Activated CD8-positive, alpha-beta memory T cell treated with anti-CD3 and anti-CD28 coated beads, Interleukin-2, amount 50 U/mL, for 24 hours (primary cell): ENCODE results near the gene ADAMTS19.
"Not testable (repeated sequence)": the region's sequence is repeated elsewhere in the genome, so short reads cannot be mapped to it uniquely, and the experiment has no call there.

ENCODE experiments used
- DNase-seq: peaks from one replicate; pipeline ENCODE4 v3.0.0-alpha.2; 2020; ENCODE audit errors: extremely low read depth

The ADAMTS19 gene

DNA sequence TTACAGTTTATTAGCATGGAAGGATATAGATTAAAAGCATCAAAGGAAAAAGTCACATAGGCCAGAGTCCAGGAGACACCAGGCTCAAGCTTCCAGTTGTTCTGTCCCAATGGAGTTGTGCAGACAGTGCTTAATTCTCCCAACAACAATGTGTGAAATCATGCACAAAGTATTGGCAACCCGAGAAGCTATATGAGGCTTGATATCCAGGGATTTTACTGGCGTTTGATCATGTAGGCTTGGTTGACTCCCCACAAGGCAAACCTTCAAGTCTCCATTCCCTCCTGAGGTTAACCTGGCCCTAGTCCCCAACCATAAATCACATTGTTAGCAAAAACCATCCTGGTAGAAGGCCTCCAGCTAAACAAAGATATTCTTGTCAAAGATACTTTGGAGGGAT lies 141.5 kb downstream of the ADAMTS19 start:
- no peak for DNase-seq

DNA sequence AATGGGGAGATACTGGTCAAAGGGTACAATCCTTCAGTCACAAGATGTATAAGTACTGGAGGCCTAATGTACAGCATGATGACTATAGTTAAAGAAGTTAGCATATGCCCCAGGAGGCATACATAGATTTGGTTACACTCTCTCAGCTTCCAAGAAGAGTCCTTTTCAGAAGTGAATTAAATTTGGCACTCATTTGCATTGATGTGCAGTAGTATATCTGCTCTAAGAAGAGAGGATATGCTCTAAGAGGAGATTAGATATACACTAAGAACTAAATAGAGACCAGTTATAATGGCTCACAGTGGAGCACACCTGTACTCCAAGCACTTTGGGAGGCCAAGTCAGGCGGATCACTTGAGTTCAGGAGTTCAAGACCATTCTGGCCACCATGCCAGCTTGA lies 148.3 kb downstream of the ADAMTS19 start:
- no peak for DNase-seq

DNA sequence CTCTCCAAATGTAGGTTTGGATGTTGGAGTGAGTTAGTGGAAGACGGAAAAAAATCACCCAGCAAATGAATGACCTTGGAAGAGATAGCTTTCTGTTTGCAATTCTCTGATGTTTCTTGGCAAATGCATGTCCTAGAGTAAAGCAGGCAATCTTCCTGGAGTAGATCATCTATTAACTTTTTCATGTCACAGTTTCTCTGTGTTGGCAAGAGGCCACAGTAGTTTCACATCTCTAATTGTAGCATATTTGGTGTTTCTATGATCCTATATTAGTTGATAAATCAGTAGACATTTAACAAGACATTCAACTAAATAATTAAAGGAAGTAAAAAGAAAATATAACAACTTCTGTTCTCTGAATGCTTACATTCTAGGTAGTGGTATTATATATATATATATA lies 149.6 kb downstream of the ADAMTS19 start:
- no peak for DNase-seq

DNA sequence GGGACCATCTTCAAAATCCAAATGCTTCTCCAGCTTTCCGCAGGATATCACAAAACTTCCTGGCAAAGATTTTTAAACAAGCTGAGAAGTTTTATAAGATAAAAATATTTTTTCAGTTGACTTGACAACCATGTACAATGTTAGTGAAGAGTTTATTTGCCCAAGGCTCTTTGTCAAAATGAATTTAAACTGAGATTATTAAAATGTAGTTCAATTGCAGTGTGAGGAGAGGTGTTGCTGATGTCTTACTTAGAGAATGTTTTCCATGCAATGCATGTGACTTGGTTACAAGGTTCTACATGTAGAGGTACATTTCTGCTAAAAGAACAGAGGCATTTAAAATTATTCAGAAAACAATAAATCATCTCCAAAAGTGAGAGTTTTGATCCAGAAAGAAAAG lies 156.4 kb downstream of the ADAMTS19 start:
- no peak for DNase-seq

DNA sequence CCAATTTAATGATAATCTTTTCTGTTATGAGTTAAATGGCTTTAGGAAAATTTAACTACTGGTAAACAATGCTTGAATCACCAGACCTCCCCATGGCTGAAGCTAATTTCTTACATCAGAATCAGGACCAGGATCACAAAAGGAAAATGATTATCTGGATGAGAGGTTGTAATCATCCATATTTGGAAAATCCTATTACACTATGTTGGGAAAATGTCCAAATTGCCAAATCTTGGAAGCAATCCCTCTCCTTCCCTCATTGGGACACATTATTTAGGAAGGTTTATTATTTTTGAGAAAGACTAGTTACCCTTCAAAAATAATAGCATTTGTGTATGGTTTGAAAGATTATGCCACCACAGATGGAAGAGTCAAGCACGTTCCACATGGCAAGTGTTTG lies 157.1 kb downstream of the ADAMTS19 start:
- no peak for DNase-seq

DNA sequence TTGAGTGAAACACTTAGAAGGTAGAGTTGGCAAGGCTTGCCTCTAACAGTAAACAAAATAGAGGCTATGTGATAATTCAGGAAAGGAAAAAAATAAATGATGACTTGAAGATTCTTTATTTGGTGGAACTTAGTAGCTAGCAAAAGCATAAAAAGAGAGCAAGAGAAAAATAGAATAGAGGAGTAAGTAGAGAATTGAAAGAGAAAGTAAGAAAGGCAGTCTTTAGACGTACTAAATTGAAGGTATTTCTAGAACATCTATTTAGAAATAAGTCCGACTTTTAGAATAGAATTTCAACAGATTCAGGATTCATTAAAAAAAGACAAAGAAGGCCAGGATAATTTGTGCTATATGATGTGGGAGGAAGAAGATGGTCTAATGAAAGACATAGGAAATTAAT lies 159.7 kb downstream of the ADAMTS19 start:
- DNase-seq = no peak

DNA sequence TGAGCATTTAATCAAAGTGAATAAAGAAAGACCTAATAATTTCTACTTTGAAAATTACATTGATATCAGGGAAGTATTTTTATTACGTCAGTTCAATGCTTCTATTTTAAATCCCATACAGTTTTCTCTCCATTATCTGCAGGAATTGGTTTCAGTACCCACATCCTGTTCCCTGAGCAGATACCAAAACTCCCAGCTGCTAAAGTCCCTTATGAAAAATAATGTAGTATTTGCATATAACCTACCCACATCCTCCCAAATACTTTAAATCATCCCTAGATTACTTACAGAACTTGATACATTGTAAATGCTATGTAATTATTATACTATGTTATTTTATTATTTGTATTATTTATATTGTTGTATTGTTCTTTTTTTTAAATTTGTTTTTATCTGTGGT lies 162.4 kb downstream of the ADAMTS19 start:
- DNase-seq = no peak

DNA sequence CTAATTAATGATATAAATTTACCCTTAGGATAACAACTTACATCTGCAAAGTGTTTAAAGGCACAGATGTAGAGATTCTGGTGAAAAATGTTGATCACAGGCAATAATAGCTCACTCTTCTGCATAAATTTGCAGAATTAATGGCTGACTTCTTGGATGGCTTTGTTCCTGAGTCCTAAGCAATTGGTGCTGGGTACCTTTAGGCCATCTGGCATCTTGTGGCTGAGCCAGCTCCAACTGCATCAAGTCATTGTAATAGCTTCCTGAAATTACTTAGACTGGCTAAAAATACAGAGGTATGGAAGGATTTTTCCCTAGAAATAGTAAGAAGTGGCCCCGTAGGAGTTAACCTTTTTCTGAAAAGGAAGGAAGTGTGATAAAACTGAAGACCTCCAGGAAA lies 169.5 kb downstream of the ADAMTS19 start:
- no peak for DNase-seq

DNA sequence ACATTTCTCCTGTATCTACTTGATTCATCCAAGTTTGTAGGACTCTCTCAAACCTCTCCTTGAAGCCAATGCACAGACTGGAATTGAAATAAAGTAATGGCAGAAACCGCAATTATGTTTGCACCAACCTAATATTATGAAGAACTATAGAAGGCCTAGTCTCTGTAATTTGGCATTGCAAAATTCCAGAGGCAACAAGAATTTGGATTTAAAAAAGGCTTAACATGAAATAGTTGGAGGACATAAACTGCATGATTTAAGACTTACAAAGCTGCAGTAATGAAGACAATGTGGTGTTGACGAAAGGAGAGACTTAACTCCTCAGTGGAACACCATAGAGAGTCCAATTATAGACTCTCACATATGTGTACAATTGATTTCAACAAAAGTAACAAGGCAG lies 170.0 kb downstream of the ADAMTS19 start:
- DNase-seq = no peak

DNA sequence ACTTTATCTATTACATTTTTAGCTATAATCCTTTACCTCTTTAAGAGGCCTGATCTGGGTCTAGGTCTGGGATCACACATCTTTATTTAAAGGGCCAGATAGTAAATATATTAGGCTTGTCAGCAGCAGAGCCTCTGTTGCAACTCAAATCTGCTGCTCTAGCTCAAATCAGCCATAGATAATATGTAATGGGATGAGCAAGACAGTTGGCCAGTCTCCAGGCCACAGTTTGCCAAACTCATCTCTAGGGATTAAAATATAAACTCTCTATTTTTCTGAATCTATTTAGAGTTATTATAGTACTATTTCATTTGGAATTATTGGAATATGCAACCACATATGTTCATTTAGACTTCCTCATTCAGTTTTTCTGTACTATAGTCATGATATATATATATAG lies 171.9 kb downstream of the ADAMTS19 start:
- no peak for DNase-seq

DNA sequence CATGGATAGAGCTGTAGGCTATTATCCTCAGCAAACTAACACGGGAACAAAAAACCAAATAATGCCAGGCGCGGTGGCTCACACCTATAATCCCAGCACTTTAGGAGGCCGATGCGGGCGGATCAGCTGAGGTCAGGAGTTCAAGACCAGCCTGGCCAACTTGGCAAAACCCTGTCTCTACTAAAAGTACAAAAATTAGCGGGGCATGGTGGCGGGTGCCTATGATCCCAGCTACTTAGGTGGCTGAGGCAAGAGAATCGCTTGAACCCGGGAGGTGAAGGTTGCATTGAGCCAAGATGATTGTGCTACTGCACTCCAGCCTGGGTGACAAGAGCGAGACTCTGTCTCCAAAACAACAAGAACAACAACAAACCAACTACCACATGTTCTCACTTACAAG lies 177.4 kb downstream of the ADAMTS19 start:
- DNase-seq = not testable (repeated sequence)

DNA sequence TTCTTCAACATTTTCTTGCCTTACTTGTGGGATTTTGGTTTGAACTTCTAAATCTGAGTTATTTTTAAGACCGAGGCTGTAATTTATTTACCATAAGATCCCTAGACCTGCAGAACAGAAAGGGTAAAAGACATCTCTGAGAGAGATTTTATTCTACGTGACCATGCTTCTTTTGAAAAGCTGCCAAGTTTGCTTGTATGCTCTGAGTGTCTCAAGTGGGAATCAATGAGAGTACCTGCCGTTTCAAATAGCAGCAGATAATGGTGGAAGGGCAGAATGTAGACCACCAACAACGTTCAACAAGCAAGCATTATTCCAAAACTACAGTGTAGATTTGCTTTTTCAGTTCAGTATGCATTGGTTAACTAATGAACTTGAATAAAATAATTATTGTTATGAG lies 179.2 kb downstream of the ADAMTS19 start:
- DNase-seq = no peak

DNA sequence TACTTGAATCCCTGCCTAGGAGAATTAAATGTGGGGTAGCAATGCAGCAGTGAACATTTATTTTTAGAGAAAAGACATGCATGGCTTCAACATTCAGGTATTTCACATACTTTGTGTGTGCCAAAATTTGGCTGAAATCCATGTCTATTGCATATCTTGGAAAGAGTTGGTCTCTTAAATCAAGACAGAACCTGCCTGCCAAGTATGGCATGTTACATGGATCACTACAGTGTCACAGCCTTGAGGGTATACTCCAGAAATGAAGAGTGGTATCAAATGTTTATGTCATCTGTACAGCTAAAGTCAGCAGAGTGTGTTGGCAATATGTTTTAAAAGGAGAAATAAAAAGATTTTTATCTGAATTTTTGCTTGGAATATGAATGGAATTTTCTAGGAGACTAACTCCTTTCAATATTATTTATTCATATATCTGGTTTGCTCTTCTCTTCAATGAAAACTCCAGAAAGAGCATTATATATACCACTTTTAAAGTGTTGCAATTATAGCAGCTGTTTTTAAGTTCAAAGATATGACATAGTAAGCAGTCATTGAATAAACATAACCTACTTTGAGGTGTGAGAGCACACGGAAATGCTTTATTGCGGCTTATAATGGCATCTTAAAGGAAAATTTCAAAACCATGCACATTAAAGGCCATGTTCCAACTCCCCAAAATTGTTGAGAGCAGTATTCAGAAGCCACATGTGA lies 192.4 kb downstream of the ADAMTS19 start:
- DNase-seq = no peak

DNA sequence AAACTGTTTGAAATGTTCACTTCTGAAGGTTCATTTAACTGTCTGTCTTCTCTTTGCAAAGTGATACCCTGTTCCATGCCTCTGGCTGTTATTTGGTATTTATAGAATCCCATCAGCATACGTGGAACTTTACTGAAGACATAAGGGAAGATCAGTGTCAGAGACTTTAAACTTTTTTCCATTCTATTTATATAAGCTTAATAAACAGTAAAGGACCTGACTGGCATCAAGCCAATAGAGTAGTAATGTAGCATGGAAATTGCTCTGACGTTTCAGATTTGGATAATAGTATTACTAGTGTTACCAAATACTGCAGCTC lies 192.9 kb downstream of the ADAMTS19 start:
- no peak for DNase-seq

DNA sequence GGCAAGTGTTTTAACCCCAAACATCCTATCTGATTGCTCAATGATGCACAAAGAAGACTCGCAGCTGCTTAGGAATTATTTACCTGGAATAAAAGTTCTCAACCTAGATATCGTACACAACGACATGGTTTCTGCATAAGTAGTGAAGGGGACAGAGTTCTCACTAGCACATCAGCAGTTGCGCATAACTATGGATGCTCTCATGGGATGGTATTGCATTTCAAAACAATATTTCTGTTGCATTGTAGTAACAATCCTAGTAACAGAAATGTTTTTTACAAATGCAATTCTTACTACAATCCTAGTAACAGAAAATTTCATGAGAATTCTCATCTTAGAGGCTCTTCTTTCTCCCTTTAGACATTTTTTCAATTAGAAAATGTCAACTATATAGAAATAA lies 193.3 kb downstream of the ADAMTS19 start:
- DNase-seq = no peak

DNA sequence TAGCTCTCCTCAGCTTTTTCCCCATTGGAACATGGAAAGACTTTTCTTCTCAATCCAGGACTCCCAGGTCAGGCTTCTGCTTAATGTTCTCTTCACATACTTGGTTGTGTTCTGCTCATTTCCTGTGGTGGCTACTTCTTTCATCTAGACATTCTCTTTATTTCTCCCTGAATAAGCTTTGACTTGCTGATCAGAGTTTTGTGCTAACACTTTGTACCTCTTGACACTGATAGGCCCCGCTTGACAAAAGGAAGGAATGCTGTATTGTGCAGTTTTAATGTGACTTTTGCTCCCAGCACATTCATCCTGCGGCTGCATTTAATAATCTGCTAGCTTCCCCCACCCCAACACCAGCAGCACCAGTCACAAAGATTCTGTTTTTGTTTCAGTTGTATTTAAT lies 196.9 kb downstream of the ADAMTS19 start:
- no peak for DNase-seq

DNA sequence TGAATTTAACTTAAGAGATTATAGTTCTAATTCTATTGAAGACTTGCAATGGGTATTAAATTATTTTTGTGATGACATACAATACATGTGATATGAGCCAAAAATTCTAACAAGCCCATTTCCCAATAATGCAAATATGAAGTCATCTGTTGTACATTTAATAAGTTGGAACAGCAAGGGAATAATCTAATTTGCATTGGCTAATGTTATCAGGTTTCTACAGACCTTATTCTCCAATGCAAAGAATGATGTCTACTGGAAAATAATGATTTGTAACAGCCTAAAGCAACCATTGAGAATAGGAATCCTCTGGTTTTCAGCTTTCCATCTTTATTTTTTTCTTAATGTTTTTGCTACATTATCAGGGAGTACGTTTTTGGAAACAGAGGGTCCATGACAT lies 198.7 kb downstream of the ADAMTS19 start:
- DNase-seq = no peak

DNA sequence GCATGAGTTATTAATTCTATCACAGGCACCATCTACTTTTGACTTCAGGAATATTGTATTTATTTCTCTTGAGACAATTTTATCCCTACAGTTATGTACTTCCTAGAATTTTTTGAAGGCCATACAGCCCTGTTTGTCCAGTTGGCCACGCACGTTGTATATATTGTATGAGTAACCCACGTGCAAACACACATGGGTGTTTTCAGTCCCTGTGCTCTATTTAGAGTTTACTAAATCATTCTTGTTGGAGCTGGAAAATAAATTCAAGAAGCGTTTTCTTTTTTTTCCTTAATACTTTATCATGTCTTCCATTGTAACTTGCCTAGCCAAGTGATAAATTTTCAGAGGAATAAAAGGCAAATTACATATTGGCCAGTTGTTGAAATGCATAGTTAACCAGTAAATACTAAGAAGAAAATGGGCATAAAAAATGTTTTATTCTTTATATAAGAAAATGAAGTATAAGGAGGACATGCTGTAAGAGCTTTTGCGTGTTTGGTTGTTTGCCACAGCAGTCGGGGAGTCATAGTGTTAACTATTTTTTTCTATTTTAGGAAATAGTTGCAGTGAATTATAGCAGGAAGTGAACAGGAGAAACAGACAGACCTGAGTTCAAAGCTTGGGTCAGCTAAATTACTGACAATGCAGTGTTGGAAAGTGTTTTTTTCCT lies 201.4 kb downstream of the ADAMTS19 start:
- no peak for DNase-seq

DNA sequence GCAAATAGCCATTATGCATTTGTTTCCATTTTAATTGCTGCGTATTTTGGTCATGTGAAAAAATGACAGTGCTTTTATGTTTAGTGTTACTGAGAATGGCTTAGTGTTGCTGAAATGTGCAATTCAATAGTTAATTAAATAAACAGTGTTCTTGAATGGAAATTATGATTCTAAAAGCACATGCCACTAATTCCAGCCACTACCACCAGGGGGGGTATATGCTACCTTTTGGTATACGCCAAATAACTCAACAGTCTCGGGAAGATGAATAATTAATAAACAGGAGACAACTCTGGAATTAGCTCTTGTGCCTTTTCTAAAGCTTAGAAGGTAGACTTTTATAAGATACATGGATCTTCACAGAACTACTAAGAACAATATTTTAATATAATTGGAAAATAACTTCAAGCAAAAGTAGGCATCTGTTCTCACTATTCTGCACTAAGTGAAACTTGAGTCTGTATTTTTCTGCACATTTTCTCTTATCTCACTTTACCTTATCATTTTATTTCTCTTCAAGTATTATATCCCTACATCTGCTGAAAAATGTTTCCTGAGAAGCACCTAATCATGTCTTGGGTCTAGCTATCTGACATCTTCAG lies 204.3 kb downstream of the ADAMTS19 start:
- no peak for DNase-seq

DNA sequence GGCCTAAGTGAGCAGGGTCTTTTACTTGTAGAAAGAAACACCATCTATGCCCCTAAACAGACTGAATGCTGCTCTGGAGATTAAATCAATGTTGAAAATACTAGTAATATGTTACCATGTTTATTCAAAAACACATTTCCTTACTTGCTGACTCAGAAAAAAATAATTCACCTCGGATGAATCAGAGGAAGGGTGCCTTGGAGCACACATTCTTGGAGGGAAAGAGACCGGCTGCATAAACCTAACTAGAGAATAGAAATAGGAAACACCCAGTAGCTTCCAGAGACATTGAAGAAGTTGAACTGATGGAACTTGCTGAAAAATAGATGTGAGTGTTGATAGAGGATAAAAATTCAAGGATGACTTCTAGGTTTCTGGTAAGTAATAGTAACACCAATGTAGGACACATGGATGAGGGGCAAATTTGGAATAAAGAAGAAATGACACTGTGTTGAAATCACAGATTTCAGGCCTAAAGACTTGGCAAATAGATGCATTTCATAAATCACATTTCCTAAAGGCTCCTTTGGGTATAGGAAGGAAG lies 210.9 kb downstream of the ADAMTS19 start:
- no peak for DNase-seq

DNA sequence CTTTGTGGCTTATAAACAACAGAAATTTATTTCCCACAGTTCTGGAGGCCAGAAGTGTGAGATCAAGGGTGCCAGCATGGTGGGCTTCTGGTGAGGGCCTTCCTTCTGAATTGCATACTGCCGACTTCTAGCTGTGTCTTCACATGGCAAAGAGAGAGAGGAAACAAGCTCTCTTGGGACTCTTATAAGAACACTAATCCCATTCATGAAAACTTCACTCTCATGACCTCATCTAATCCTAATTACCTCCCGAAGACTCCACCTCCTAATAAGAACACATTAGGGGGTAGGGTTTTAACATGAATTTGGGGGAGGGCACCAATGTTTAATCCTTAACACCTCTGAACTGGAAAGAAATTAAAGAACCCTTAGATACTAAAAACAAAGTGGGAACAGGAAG lies 211.9 kb downstream of the ADAMTS19 start:
- DNase-seq = no peak

DNA sequence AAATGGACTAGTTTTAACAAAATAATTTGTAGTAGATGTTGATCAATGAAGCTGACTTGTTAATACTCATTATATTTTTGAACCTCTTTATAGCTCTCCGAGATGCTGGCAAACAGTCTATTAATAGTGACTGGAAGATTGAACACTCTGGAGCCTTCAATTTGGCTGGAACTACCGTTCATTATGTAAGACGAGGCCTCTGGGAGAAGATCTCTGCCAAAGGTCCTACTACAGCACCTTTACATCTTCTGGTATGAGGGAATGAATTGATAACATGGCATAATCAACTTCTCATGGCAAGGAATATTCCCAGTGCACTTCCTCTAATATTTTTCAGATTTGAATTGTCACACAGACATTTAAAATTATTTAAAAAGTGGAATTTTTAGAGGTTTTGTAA lies 219.6 kb downstream of the ADAMTS19 start:
- DNase-seq = no peak

DNA sequence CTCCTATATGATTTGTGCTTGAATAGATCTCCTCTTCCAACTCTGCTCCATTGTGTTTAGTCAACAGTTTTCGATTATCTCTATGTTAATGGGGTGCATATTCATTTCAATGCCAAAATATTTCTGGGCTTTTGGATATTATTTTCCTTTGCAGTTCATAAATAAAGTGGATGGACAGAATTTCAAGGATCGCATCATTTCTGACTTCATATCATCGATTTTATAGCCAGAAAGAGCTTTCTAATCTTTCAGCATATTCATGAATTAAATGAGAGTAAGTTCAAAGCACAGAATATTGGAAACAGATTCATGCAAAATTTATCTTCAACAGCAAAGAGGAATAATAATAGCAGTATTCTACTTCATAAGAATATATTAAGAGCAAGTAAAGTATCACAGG lies 227.8 kb downstream of the ADAMTS19 start:
- DNase-seq = no peak
